Gastrocnemius medialis (tissue), 4 donors: ENCODE data around the gene OR1N1.

Source experiments
- POLR2A ChIP-seq, 2 donors: fragments of 450-650 bp; IDR thresholded peaks; one replicate each; pipeline ENCODE4 v1.6.1; 2017; ENCODE audit warnings: antibody characterized with exemption in 2 of 2, mild to moderate bottlenecking in 2 of 2, moderate library complexity in 2 of 2
- TF ChIP-seq, protein P1 (sequence below), 5 experiments: fragments of 450-650 bp in 3 of 5; fragments of 200-600 bp in 2 of 5; sonication (generic) in 2 of 5; IDR thresholded peaks in 4 of 5; conservative IDR thresholded peaks in 1 of 5; 1 replicate in 4 of 5; 2 replicates in 1 of 5; pipeline ENCODE4 v1.5.1; 2016 to 2019; ENCODE audit warnings: antibody characterized with exemption in 5 of 5, mild to moderate bottlenecking in 3 of 5, moderate library complexity in 3 of 5

DNA sequence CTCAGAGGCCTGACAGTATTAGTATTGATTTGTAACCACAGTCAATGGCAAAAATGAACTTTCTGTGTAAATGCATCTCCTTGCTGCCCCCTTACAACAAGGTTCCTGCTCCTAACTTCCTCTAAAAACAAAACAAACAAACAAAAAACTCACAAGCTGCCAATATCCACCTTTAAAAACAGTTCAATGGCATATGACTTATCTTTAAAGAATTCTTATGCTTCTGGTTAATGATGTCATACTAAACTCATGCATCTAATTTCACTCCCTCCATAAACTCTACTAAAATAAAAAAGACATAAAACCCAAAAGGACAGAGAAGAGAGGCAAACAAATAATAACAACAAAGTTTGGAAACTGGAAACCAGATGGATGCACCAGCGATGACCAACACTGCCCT lies 9.0 kb upstream of the OR1N1 start:
- TF ChIP-seq, protein P1, sequence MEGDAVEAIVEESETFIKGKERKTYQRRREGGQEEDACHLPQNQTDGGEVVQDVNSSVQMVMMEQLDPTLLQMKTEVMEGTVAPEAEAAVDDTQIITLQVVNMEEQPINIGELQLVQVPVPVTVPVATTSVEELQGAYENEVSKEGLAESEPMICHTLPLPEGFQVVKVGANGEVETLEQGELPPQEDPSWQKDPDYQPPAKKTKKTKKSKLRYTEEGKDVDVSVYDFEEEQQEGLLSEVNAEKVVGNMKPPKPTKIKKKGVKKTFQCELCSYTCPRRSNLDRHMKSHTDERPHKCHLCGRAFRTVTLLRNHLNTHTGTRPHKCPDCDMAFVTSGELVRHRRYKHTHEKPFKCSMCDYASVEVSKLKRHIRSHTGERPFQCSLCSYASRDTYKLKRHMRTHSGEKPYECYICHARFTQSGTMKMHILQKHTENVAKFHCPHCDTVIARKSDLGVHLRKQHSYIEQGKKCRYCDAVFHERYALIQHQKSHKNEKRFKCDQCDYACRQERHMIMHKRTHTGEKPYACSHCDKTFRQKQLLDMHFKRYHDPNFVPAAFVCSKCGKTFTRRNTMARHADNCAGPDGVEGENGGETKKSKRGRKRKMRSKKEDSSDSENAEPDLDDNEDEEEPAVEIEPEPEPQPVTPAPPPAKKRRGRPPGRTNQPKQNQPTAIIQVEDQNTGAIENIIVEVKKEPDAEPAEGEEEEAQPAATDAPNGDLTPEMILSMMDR (IDR thresholded peaks at IDR 0.05 in 4 of 5, conservative IDR thresholded peaks at IDR 0.05 in 1 of 5), result no peak
- no peak for TF ChIP-seq POLR2A (IDR thresholded peaks at IDR 0.05)
